Measurements from ENCODE around the gene WAC. TPM values are rescaled to one million over a fixed set of nuclear protein-coding genes. Genes with fewer than 3 reads are reported as not detected.
"Not testable (repeated sequence)": the region's sequence is repeated elsewhere in the genome, so short reads cannot be mapped to it uniquely, and the experiment has no call there.

Gene WAC
- total RNA-seq, 4 donors from 2014 or later: 107 to 117 (median 113) TPM

GRCh38 chr10:28606568-28606967 lies 73.7 kb downstream of the WAC start:
- no peak for TF ChIP-seq CTCF (IDR thresholded peaks at IDR 0.05)
- ATAC-seq (ENCODE audit: low FRiP score): no peak
- no peak for DNase-seq (ENCODE audit: low spot score)

GRCh38 chr10:28609636-28610035 lies 76.7 kb downstream of the WAC start:
- not testable (repeated sequence) for ATAC-seq (ENCODE audit: low FRiP score); DNase-seq (ENCODE audit: low spot score)

- TF ChIP-seq CTCF (IDR thresholded peaks at IDR 0.05): no peak
- ATAC-seq (ENCODE audit: low FRiP score) (no peak), DNase-seq (ENCODE audit: low spot score) (no peak)
Observed at GRCh38 chr10:28612877-28613276, 80.0 kb downstream of the WAC start.

GRCh38 chr10:28616514-28616913 lies 83.6 kb downstream of the WAC start:
- ATAC-seq (ENCODE audit: low FRiP score) (no peak), DNase-seq (ENCODE audit: low spot score) (no peak)
- TF ChIP-seq CTCF (IDR thresholded peaks at IDR 0.05): no peak

- ATAC-seq (ENCODE audit: low FRiP score): no peak
- no peak for TF ChIP-seq CTCF (IDR thresholded peaks at IDR 0.05)
Observed at GRCh38 chr10:28619455-28619854, 86.5 kb downstream of the WAC start.

GRCh38 chr10:28620251-28620650 lies 87.3 kb downstream of the WAC start:
- DNase-seq (ENCODE audit: low spot score) (no peak), ATAC-seq (ENCODE audit: low FRiP score) (no peak)

More at GRCh38 chr10:28619455-28619854, 86.5 kb downstream of the WAC start:
- DNase-seq (ENCODE audit: low spot score): no peak

GRCh38 chr10:28623483-28623882 lies 90.6 kb downstream of the WAC start:
- DNase-seq (ENCODE audit: low spot score): no peak
- no peak for ATAC-seq (ENCODE audit: low FRiP score)
- TF ChIP-seq CTCF (IDR thresholded peaks at IDR 0.05): no peak

More at GRCh38 chr10:28620251-28620650, 87.3 kb downstream of the WAC start:
- TF ChIP-seq CTCF (IDR thresholded peaks at IDR 0.05): no peak

- TF ChIP-seq CTCF (IDR thresholded peaks at IDR 0.05): no peak
- ATAC-seq (ENCODE audit: low FRiP score) (no peak), DNase-seq (ENCODE audit: low spot score) (no peak)
Observed at GRCh38 chr10:28624351-28624750, 91.4 kb downstream of the WAC start.
